GM23248 (cell line): ENCODE results near the gene TIPRL.

ENCODE experiments used
- EZH2 ChIP-seq: fragments of 200-600 bp; sonication (generic); IDR thresholded peaks from 2 replicates; pipeline ENCODE4 v1.6.1; 2018; ENCODE audit warnings: antibody characterized with exemption, mild to moderate bottlenecking; ENCODE audit not compliant: insufficient read depth, poor library complexity, severe bottlenecking
- EZH2phosphoT487 ChIP-seq: fragments of 200-600 bp; sonication (generic); IDR thresholded peaks from 2 replicates; pipeline ENCODE4 v1.6.1; 2018; ENCODE audit warnings: antibody characterized with exemption, moderate library complexity, mild to moderate bottlenecking, low read depth; ENCODE audit not compliant: insufficient read depth

DNA sequence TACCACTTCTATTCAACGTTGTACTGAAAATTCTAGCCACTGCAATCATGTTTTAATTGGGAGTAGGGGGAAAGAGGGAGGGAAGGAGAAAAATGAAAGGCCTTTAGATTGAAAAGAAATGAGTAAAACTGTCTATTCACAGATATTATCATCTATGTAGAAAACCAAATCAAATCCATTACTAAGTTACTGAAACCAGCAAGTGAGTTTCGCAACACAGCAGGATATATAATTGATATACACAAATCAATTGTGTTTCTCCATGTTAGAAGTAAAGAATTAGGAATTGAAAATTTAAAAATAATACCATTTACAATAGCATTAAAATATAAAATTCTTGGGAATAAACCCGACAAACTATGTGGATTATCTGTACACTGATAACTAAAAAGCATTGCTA is 66.3 kb downstream of the TIPRL start:
- TF ChIP-seq EZH2 (no peak), EZH2phosphoT487 (no peak)
